K562 (cell line): ENCODE measurements around the gene CNNM4. TPM values are rescaled to one million over a fixed set of nuclear protein-coding genes. Genes with fewer than 3 reads are reported as not detected.

Experiments used
- AFF1 ChIP-seq, 2 experiments: fragments of 450-650 bp; IDR thresholded peaks; 2 replicates each; pipeline ENCODE4 v1.6.1; 2018; ENCODE audit warnings: mild to moderate bottlenecking in 2 of 2, low read depth in 1 of 2; ENCODE audit not compliant: partially characterized antibody in 2 of 2
- CHD1 ChIP-seq: fragments of 200-600 bp; sonication (generic); IDR thresholded peaks from one replicate; pipeline ENCODE4 v1.6.1; 2012; ENCODE audit warnings: mild to moderate bottlenecking, moderate library complexity, low read length, inconsistent platforms
- DDX20 ChIP-seq: fragments of 450-650 bp; IDR thresholded peaks from 2 replicates; pipeline ENCODE4 v1.6.1; 2016; ENCODE audit warnings: missing genetic modification characterization, low read depth, mild to moderate bottlenecking, missing compliant biosample characterization, moderate library complexity
- FOXP4 ChIP-seq: sonication (generic); formaldehyde crosslinking; IDR thresholded peaks from 2 replicates; pipeline ENCODE4 v1.8.0; 2022; ENCODE audit warnings: mild to moderate bottlenecking, missing genetic modification reagents, borderline replicate concordance
- HDAC8 ChIP-seq: fragments of 450-650 bp; IDR thresholded peaks from 2 replicates; pipeline ENCODE4 v1.6.1; 2016; ENCODE audit warnings: mild to moderate bottlenecking, missing genetic modification characterization, moderate library complexity, missing compliant biosample characterization
- HLTF ChIP-seq: fragments of 450-650 bp; IDR thresholded peaks from 2 replicates; pipeline ENCODE4 v1.6.1; 2016
- NCOR1 ChIP-seq: fragments of 450-650 bp; IDR thresholded peaks from 2 replicates; pipeline ENCODE4 v1.6.1; 2016; ENCODE audit warnings: mild to moderate bottlenecking, moderate library complexity
- PBX2 ChIP-seq, 2 experiments: IDR thresholded peaks in 1 of 2; conservative IDR thresholded peaks in 1 of 2; 2 replicates each; pipeline ENCODE4 v1.6.1; 2016; ENCODE audit warnings: low read depth in 2 of 2, mild to moderate bottlenecking in 1 of 2, missing compliant biosample characterization in 1 of 2, missing genetic modification characterization in 1 of 2, moderate library complexity in 1 of 2
- PHF21A ChIP-seq: fragments of 450-650 bp; IDR thresholded peaks from 2 replicates; pipeline ENCODE4 v1.6.1; 2017; ENCODE audit warnings: low read depth, borderline replicate concordance
- RBM14 ChIP-seq: fragments of 200-400 bp; formaldehyde crosslinking; IDR thresholded peaks from 2 replicates; pipeline ENCODE4 v1.6.1; 2018; ENCODE audit warnings: low read depth, mild to moderate bottlenecking, low read length, moderate library complexity, borderline replicate concordance; ENCODE audit not compliant: insufficient read depth
- ZFP36 ChIP-seq: fragments of 150-350 bp; IDR thresholded peaks from 2 replicates; pipeline ENCODE4 v1.6.1; 2018; ENCODE audit warnings: low read length, low read depth; ENCODE audit not compliant: partially characterized antibody
- ZHX1 ChIP-seq: fragments of 150-350 bp; conservative IDR thresholded peaks from 2 replicates; pipeline ENCODE4 v1.6.1; 2014; ENCODE audit warnings: low read length
- ZNF239 ChIP-seq: fragments of 250-450 bp; sonication (Bioruptor Pico); IDR thresholded peaks from 2 replicates; pipeline ENCODE4 v1.4.0; 2020; ENCODE audit warnings: mild to moderate bottlenecking
- ZNF57 ChIP-seq: fragments of 450-650 bp; formaldehyde crosslinking; IDR thresholded peaks from 2 replicates; pipeline ENCODE4 v1.4.0; 2020; ENCODE audit warnings: mild to moderate bottlenecking, moderate library complexity
- polyA plus RNA-seq, 8 experiments: library from polyadenylated mRNA; depleted of rRNA in 4 of 8; stranded (reverse) in 5 of 8; unstranded in 3 of 8; fragments of >200 nt; fragmentation: Nextera tagmentation in 2 of 8; fragmentation: Illumina TruSeq in 1 of 8; extraction: Ambion mirVana in 2 of 8; extraction: Trizol in 1 of 8; gene quantifications; 2 replicates each; pipeline versions ENCODE4 v1.2.1 to v1.2.3, GENCODE V29; 2011 to 2014; ENCODE audit warnings: inconsistent platforms in 1 of 8, missing spikeins in 1 of 8
- total RNA-seq, 7 experiments: library from RNA; depleted of rRNA in 6 of 7; stranded (reverse); fragments of >200 nt in 6 of 7; fragmentation: Illumina TruSeq in 2 of 7; extraction: Trizol in 2 of 7; gene quantifications; 2 replicates each; pipeline versions ENCODE4 v1.2.1 to v1.2.3, GENCODE V29; 2011 to 2021; ENCODE audit warnings: low replicate concordance in 1 of 7

The CNNM4 gene
- total and polyA plus RNA-seq, 9 of the 15 experiments (the other 6 are each of a cell fraction or from before 2014, with no cell fraction given): 0.96 to 6.3 (median 2.8) TPM

GRCh38 chr2:96760986-96761832, 507 bp downstream of the CNNM4 start (continued):
- TF ChIP-seq PBX2 (CRISPR knock-in tag; IDR thresholded peaks at IDR 0.05; ENCODE audit: low read depth) (no peak), PBX2 (tag; conservative IDR thresholded peaks at IDR 0.05; ENCODE audit: low read depth) (no peak), DDX20 (tag) (no peak), PHF21A (no peak), ZHX1 (no peak), RBM14 (no peak), CHD1 (no peak), ZNF239 (CRISPR knock-in tag) (no peak), FOXP4 (CRISPR knock-in tag) (no peak), ZFP36 (no peak), HDAC8 (tag) (no peak), HLTF (no peak), NCOR1 (no peak), AFF1 (IDR thresholded peaks at IDR 0.05; ENCODE audit: low read depth in 1 of 2, partially characterized antibody in 2 of 2) (no peak), ZNF57 (CRISPR knock-in tag) (no peak)
